ENCODE data around the gene PNPT1. TPM values are rescaled to one million over a fixed set of nuclear protein-coding genes. Genes with fewer than 3 reads are reported as not detected.

The PNPT1 gene
- total and polyA plus RNA-seq, 9 of the 15 experiments (the other 6 are each of a cell fraction or from before 2014, with no cell fraction given), result 46.5 to 104 (median 62.7) TPM

GRCh38 chr2:55617175-55618024 lies 76.2 kb downstream of the PNPT1 start, which contains the start of gene PPP4R3B (continued):
- TF ChIP-seq MBD2 (IDR thresholded peaks at IDR 0.05; ENCODE audit: borderline replicate concordance, low read depth) (peak; percentile 76; the same call in 1 of the 2 replicates), HMG20B (CRISPR knock-in tag; IDR thresholded peaks at IDR 0.05) (no peak), ASH1L (IDR thresholded peaks at IDR 0.05; ENCODE audit: borderline replicate concordance, low read depth, partially characterized antibody) (peak; percentile 70), PML (IDR thresholded peaks at IDR 0.05; ENCODE audit: low read length) (peak; percentile 90), E2F8 (IDR thresholded peaks at IDR 0.05; ENCODE audit: low read depth, partially characterized antibody) (peak; percentile 89), HCFC1 (IDR thresholded peaks at IDR 0.05; ENCODE audit: low read depth, low read length) (peak; percentile 77), SAP30 (IDR thresholded peaks at IDR 0.05; ENCODE audit: borderline replicate concordance, insufficient read depth, low read depth, low read length, poor library complexity, severe bottlenecking) (peak; percentile 52), SP1 (CRISPR knock-in tag; IDR thresholded peaks at IDR 0.05) (peak; percentile 98), ZC3H8 (IDR thresholded peaks at IDR 0.05) (0 out of 2 replicates have a peak, but pooled peaks have one; percentile 62), YY1 (IDR thresholded peaks at IDR 0.05; ENCODE audit: borderline replicate concordance in 1 of 3, control insufficient read depth in 1 of 3, extremely low read depth in 1 of 3, insufficient read depth in 3 of 3, insufficient read length in 1 of 3, insufficient replicate concordance in 2 of 3, low read depth in 1 of 3, low read length in 2 of 3) (peak; percentile 82 to 95 (median 94)), ZSCAN32 (CRISPR knock-in tag; IDR thresholded peaks at IDR 0.05) (0 out of 2 replicates have a peak, but pooled peaks have one; percentile 46), TAF9B (IDR thresholded peaks at IDR 0.05; ENCODE audit: partially characterized antibody) (peak; percentile 91), SP2 (IDR thresholded peaks at IDR 0.05; ENCODE audit: extremely low read depth, low read depth, low read length, poor library complexity, severe bottlenecking) (peak; percentile 28), HNRNPUL1 (IDR thresholded peaks at IDR 0.05; ENCODE audit: low read length) (no peak), GTF2F1 (IDR thresholded peaks at IDR 0.05; ENCODE audit: low read depth, low read length) (no peak), MTA1 (IDR thresholded peaks at IDR 0.05; ENCODE audit: borderline replicate concordance) (peak; percentile 94), NR0B1 (IDR thresholded peaks at IDR 0.05; ENCODE audit: partially characterized antibody) (no peak), CSDE1 (IDR thresholded peaks at IDR 0.05) (no peak), EGR1 (conservative IDR thresholded peaks at IDR 0.05) (peak; percentile 49; the same call in 1 of the 2 replicates), ZNF395 (CRISPR knock-in tag; IDR thresholded peaks at IDR 0.05) (no peak)

All from K562 (cell line).